ENCODE results near the gene WNT2. TPM values are rescaled to one million over a fixed set of nuclear protein-coding genes. Genes with fewer than 3 reads are reported as not detected.
A peak's percentile ranks its signal among the peaks of the same experiment; 100 is the strongest.

WNT2 gene
- total and polyA plus RNA-seq, 2 of the 4 experiments (the other 2 are of a cell fraction), result 1.8 to 1.9 TPM

DNA sequence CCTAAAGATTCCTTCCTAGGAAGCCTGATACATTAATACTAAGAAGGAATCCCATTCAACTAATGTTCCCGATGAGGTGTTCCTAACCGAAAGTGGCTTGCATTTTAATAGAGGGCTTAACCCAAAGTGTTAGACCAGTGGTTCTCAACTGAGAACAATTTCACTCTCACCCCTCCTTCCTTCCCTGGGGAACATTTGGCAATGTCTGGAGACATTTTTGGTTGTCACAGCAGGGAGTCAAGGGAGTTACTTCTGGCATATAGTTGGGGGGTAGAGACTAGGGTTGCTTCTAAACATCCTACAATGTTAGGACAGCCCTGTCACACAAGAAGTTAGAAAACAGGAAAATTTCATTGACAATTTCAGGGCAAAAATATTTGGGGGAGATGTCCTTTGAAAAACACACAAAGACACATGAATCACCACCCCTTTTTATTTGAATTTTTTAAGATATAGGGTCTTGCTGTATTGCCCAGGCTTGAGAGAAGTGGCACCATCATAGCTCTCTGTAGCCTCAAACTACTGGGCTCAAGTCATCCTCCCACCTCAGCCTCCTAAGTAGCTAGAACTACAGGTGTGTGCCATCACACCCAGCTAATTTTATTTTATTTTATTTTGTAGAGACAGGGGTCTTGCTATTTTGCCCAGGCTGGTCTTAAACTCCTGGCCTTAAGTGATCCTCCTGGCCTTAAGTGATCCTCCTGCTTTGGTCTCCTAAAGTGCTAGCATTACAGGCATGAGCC, 50.7 kb downstream of the WNT2 start:
- H4K91ac ChIP-seq (ENCODE audit: insufficient read depth, low read depth, low read length), result peak overlapping the region; percentile 58
- no peak overlapping the region for H3K4me2 ChIP-seq (ENCODE audit: low read depth, low read length)
- H3K23ac ChIP-seq (ENCODE audit: low read depth, low read length), result no peak overlapping the region
- no peaks in the 10 kb centered on the region for H4K20me1 ChIP-seq (ENCODE audit: insufficient read depth, low read length)
- peak overlapping the region; percentile 36; the same call in 1 of the 2 replicates for H3K4ac ChIP-seq (ENCODE audit: low read depth, low read length)
- H3K9ac ChIP-seq (ENCODE audit: low read depth, low read length), result no peak overlapping the region
- H3K56ac ChIP-seq (ENCODE audit: extremely low read depth, insufficient read depth, low read length), result no peak overlapping the region; the same call in 1 of the 2 replicates
- H2BK120ac ChIP-seq (ENCODE audit: low read depth, low read length), result peak overlapping the region; percentile 97; the same call in 1 of the 2 replicates
- DNase-seq (no peak), ATAC-seq (ENCODE audit: low read depth) (no peak)
- no peak overlapping the region for H2AK9ac ChIP-seq (replicated peaks; ENCODE audit: low read depth, low read length, poor library complexity)
- dilution Hi-C loops (cut with HindIII; ENCODE audit: low sequenced_read_pairs, unreplicated experiment), result no loop called here
- TF ChIP-seq BHLHE40 (IDR thresholded peaks at IDR 0.05; ENCODE audit: low read depth, low read length) (no peak), POLR2A (IDR thresholded peaks at IDR 0.05; ENCODE audit: low read depth, low read length) (no peak), MAFK (IDR thresholded peaks at IDR 0.05; ENCODE audit: low read depth, low read length) (no peak), NFE2L2 (IDR thresholded peaks at IDR 0.05; ENCODE audit: low read depth, low read length) (no peak), USF2 (IDR thresholded peaks at IDR 0.05; ENCODE audit: low read depth, low read length) (no peak), CEBPB (IDR thresholded peaks at IDR 0.05; ENCODE audit: low read depth, low read length) (no peak)
- peak overlapping the region; percentile 74; the same call in 1 of the 3 replicates for H2BK15ac ChIP-seq (ENCODE audit: low read depth, low read length)
- no peaks in the 10 kb centered on the region for H3K36me3 ChIP-seq (ENCODE audit: control insufficient read depth, insufficient read depth, low read length)
- H3K27ac ChIP-seq (ENCODE audit: insufficient read depth, low read length), result no peak overlapping the region
- peak overlapping the region; percentile 36 for H2AK5ac ChIP-seq (ENCODE audit: low read depth, low read length)
- H3K4me1 ChIP-seq (ENCODE audit: control insufficient read depth, insufficient read depth, low read length), result peaks cover 8% of the 10 kb centered on the region
- H4K8ac ChIP-seq (ENCODE audit: low read depth in 2 of 2, low read length in 2 of 2), result peak overlapping the region in 1 of 2 experiments; percentile 67; a peak in 2 of 4 replicates
- peaks cover 5% of the 10 kb centered on the region; the same call in 1 of the 2 replicates for H3K9me1 ChIP-seq (ENCODE audit: insufficient read depth, low read length)
- POLR2A ChIA-PET (ENCODE audit: unreplicated experiment), result no interaction called here
- H3K79me1 ChIP-seq (ENCODE audit: low read depth in 1 of 2, low read length in 2 of 2), result 0 out of 4 replicates have a peak, but pooled peaks cover 0 to 3% of the 10 kb centered on the region in 2 experiments
- BruUV-seq (replicated peaks), result no TSS peak
- H3K18ac ChIP-seq (ENCODE audit: low read depth, low read length), result peak overlapping the region; percentile 95
- in situ Hi-C loops (cut with MboI; ENCODE audit: low sequenced_read_pairs), result no loop called here
- no peak overlapping the region for H2BK5ac ChIP-seq (ENCODE audit: low read depth, low read length, poor library complexity, severe bottlenecking)
- H3K27me3 ChIP-seq (ENCODE audit: control insufficient read depth, insufficient read depth, low read length), result no peaks in the 10 kb centered on the region
- peak overlapping the region; percentile 96 for H4K5ac ChIP-seq (ENCODE audit: low read depth, low read length)
- intact Hi-C loops (cut with micrococcal nuclease), result loop anchor here (5.0 kb wide), 1 partner anchor 50 kb away; the partner anchor contains the start of gene WNT2
- H3K9me3 ChIP-seq (ENCODE audit: control insufficient read depth, insufficient read depth, low read length), result no peaks in the 10 kb centered on the region
- H3K4me3 ChIP-seq (ENCODE audit: insufficient read depth, low read depth, low read length), result no peak overlapping the region
- CTCF ChIA-PET, result no interaction called here
- H3K14ac ChIP-seq (replicated peaks; ENCODE audit: low read depth, low read length), result no peak overlapping the region; the same call in 1 of the 2 replicates
- WGBS, 2 experiments (ENCODE audit: extremely low coverage in 2 of 2, insufficient read length in 1 of 2), result no CpG with 5 or more reads among the region's 2 CpGs
- no peak overlapping the region for H2AFZ ChIP-seq (replicated peaks; ENCODE audit: low read length, poor library complexity)
- peak overlapping the region; percentile 48 for H2BK20ac ChIP-seq (ENCODE audit: low read depth, low read length)
